Activated CD8-positive, alpha-beta memory T cell treated with anti-CD3 and anti-CD28 coated beads, Interleukin-2, amount 50 U/mL, for 48 hours (primary cell): ENCODE measurements around the gene CERS5.
A peak's percentile ranks its signal among the peaks of the same experiment; 100 is the strongest.
"Not testable (repeated sequence)": the region's sequence is repeated elsewhere in the genome, so short reads cannot be mapped to it uniquely, and the experiment has no call there.

Experiments
- DNase-seq: peaks from one replicate; pipeline ENCODE4 v3.0.0-alpha.2; 2020

CERS5 gene

GRCh38 chr12:50100561-50100960 is 66.6 kb downstream of the CERS5 start:
- no peak for DNase-seq

GRCh38 chr12:50099302-50100008 is 67.7 kb downstream of the CERS5 start:
- no peak for DNase-seq

- no peak for DNase-seq
Observed at GRCh38 chr12:50097952-50098351, 69.2 kb downstream of the CERS5 start.

GRCh38 chr12:50090391-50090790 is 76.8 kb downstream of the CERS5 start:
- no peak for DNase-seq

- DNase-seq, result no peak
Observed at GRCh38 chr12:50089730-50090129, 77.4 kb downstream of the CERS5 start.

GRCh38 chr12:50088577-50089335 is 78.4 kb downstream of the CERS5 start:
- no peak for DNase-seq

- DNase-seq, result no peak
Observed at GRCh38 chr12:50087995-50088394, 79.2 kb downstream of the CERS5 start.

- DNase-seq, result no peak
Observed at GRCh38 chr12:50087151-50087550, 80.0 kb downstream of the CERS5 start.

GRCh38 chr12:50086148-50086547 is 81.0 kb downstream of the CERS5 start:
- no peak for DNase-seq

- no peak for DNase-seq
Observed at GRCh38 chr12:50085615-50086072, 81.5 kb downstream of the CERS5 start.

- DNase-seq, result peak; percentile 90
Observed at GRCh38 chr12:50084775-50085614, 82.2 kb downstream of the CERS5 start, which contains the start of gene SMARCD1. TSS of gene SMARCD1 (plus strand) at chr12:50085342. CDS start at chr12:50085370, 28 bp downstream.

- not testable (repeated sequence) for DNase-seq
Observed at GRCh38 chr12:50084409-50084774, 82.8 kb downstream of the CERS5 start.

- DNase-seq, result no peak
Observed at GRCh38 chr12:50083301-50083700, 83.9 kb downstream of the CERS5 start.

- DNase-seq, result no peak
Observed at GRCh38 chr12:50082644-50083043, 84.5 kb downstream of the CERS5 start.

- no peak for DNase-seq
Observed at GRCh38 chr12:50081096-50081808, 85.9 kb downstream of the CERS5 start.

GRCh38 chr12:50079771-50080170 is 87.4 kb downstream of the CERS5 start:
- no peak for DNase-seq
